GM18520 (cell line): Measurements from ENCODE around the gene GNG8.
"Not testable (repeated sequence)": the region's sequence is repeated elsewhere in the genome, so short reads cannot be mapped to it uniquely, and the experiment has no call there.

Experiments
- ATAC-seq: cut with Tn5 transposase; IDR thresholded peaks from one replicate; pipeline ENCODE4 v1.9.1; 2021; ENCODE audit not compliant: unreplicated experiment

The GNG8 gene

DNA sequence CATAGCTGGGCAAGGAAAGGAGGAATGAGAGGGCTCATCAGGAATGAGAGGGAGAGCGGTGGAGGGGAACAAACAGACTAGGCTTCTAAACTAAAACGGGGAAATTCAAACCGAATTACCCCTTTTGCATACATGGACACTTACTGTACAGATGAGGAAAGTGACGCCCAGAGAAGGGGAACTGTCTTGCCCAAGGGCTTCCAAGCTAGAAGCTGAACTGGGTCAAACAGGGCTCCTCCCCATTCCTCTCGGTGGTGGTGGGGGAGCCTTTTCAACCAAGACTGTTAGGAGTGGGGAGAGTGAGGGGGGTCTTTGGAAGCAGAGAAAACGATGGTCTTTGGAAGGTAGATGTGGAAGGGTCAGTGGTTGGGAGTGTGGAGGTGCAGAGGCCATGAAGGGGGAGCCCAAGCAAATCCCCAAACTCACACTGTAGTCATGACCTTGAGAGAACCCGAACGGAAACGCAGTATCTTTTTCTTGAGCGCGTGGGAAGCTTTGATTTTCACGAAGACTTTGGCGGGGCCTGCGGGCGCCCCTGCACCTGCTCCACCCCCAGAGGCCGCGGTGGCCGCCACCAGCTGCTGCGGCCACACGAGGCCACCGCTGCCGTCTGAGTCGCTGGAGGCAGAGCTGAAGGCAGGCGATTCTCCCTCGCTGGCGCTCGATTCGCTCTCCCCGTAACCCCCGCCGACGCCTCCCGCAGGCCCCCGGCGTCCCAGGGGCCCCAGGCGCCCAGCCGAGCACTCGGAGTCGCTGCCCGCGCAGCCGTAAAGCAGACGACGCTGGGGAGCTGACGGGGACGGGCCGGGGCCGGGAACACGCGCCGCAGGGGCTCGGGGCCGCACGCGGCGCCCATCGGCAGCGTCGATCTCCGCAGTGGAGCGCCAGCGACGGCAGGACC is 12.3 kb upstream of the GNG8 start:
- ATAC-seq = no peak

DNA sequence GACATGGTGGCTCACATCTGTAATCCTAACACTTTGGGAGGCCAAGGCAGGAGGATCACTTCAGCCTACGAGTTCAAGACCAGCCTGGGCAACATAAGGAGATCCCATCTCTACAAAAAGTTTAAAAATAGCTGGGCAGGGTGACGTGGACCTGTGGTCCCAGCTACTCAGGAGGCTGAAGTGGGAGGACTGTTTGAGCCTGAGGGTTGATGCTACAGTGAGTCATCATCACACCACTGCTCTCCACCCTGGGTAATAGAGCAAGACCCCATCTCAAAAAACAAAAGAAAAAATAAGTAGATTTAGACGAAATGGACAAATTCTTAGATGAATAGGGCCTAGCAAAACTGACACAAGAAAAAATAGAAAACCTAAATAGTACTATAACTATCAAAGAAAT is 10.4 kb upstream of the GNG8 start:
- no peak for ATAC-seq

DNA sequence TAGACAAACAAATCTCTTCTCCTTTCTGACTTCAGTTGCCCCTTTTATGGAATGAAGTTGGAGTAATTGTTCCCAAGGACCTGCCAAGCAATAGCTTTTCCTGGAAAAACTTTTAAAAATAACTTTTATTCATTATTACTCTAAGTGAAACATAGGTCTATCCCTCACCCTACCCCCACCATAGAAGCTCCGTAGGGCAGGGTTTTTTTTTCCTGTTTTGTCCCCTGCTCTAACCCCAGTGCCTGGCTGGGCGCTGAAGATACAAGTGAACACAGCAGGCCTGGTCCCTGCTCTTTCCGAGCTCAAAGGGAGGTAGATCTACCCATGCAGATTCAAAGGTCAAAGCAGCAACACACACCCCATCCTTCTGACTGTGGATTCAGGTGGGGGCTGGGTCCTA is 8.7 kb upstream of the GNG8 start:
- no peak for ATAC-seq

DNA sequence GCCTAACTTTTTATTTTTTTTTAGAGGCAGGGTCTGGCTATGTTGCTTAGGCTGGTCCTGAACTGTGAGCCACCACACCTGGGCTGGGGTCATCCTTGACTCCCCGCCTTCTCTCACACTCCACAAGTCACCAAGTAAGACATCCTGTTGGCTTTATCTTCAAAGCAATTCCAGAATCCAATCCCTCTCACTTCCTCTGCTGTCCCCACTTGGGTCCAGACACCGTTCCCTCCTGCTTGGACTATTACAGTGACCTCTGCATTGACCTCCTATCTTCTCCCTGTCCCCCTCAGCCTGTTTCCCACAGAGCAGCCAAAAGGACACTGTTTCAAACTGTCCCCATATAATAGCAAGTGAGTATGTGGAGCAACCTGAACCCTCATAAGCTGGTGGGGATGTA is 4.7 kb upstream of the GNG8 start:
- no peak for ATAC-seq

DNA sequence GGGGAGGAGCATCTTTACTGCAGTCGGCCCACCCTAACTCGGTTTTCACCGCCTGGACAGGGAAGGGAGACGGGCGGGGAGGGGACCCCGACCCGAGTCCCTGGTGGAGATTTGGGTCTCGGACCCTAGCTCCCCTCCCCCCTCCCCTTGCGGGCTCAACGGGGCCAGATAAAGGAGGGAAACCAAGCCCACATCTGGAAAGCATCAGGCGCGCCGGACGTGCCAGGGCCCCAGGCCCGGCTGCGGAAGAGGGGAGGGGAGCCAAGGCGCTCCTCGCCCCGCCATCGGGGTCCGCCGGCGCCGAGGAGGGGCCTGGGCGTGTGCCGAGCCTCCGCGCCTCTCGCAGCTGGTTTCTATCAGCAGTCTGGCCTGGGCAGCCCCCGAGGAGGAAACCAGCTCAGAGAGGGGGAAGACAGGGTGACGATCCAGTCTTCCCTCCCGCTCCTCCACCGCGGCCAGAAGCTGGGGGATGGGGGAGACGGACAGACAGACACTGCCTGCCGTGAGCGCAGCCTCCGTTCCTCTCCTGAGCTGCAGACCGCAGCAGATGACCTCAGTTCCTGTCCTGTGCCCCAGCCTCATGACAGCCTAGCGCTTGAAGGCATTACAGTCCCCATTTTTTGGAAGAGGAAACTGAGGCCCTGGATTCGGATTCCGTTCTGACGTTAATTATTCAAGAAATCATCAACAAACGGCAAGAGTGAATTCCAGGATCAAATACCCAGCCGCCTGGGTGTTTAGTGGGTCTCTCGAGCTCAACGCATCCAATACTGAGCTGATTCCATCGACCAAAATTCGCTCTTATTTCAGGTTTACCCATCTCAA is 3.6 kb upstream of the GNG8 start:
- no peak for ATAC-seq

DNA sequence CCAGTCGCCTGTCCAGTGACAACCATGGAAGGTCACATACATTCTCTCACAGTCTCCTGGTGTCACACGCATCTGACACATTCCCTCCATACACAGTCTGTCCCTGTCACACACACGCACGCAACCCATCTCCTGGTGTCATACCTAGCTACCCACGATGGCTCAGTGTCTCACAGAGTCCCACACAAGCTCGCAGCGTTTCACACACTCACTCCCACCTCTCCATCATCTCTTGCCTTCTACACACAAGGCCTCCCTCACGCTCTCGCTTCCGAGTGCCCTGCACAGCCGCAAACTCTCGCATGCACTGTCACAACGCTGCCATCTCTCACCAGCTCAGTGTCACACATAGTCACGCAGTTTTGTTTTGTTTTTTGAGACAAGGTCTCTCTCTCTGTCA is 1.2 kb upstream of the GNG8 start:
- ATAC-seq = no peak

DNA sequence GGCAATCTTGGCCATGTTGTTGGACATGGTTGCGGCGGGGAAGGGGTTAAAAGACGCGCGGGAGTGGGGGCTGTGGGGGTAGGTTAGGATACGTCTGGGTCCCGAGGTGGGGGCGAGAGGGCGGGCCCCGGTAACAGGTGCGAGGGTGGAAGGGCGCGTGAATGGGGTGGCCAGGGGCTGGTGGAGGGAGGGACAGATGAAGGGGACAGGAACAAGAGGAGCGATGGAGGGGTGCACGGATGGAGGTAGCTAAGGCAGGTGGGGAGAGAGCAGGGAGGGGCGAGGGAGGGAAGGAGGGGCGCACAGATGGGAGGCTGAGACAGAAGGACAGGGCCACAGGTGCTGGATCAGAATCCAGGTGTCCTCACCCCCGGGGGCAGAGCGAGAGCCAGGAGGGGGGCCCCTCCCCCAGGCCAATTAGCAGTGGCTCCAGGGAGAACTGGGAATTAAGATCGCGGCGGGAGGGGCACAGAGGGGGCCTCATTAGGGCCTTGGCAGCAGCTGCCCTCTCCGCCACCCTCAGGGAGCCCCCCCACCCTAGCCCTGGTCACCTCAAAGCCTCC is 1.3 kb downstream of the GNG8 start:
- ATAC-seq = no peak

DNA sequence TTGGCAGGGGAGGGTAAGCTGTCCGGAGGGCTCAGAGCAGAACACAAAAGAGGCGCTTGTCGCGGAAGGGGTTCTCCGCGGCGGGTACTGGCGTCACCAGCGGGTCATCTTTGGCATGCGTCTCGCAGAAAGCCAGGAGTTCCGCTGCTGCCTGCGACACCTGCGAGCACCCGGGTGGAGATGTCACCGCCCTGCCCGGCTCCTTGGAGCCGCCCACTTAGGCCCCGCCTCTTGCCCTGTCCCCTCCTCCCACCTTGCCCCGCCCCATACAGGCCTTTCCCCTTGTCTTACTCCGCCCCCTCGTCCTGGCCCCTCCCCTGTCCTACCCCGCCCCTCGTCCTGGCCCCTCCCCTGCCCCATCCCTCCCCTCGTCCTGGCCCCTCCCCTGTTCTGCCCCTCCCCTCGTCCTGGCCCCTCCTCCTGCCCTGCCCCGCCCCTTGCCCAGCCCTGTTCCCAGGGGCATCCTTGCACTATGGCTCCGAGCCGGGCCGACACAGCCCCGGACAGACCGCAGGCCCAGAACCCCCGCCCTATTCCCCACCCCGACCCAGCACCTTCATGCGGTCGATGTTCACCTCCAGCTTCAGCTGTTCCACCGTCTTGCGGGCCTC is 1.9 kb downstream of the GNG8 start:
- peak; percentile 44 for ATAC-seq

DNA sequence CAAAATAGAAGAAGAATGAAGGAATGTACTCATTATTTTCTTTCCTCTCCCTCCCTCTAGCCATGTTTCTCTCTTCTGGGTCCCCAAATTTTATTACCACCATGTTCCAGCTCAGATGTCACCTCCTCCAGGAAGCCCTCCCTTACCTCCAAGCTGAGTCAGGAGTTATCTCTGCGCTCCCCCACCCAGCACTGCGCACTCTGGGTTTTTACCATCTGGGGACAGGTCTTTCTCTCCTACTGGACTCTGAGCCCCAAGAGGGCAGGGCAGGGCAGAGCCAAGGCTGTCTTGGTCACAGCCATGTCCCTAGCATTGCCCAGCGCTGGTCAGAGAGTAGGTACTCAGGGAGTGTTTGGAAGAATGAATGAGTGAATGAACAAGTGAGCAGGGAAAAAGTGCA is 2.9 kb downstream of the GNG8 start:
- no peak for ATAC-seq

DNA sequence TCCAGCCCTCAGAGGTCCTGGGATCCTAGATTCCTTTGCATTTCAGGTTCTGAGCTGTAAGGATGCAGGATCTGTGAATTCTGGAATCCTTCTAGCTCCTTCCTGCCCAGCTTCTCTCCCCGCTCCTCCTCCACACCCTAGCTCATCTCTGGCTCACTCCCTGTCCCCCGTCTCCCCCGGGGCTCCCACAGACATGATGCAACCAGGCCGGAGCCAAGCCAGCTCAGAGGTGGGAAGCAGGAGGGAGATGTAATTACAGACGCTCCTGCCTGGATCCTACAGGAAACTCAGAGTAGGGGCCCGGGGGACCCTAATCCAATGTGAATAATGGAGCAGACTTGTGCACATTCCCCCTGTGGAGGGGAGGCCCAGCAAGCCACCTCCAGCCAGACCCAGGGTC is 4.5 kb downstream of the GNG8 start:
- no peak for ATAC-seq

DNA sequence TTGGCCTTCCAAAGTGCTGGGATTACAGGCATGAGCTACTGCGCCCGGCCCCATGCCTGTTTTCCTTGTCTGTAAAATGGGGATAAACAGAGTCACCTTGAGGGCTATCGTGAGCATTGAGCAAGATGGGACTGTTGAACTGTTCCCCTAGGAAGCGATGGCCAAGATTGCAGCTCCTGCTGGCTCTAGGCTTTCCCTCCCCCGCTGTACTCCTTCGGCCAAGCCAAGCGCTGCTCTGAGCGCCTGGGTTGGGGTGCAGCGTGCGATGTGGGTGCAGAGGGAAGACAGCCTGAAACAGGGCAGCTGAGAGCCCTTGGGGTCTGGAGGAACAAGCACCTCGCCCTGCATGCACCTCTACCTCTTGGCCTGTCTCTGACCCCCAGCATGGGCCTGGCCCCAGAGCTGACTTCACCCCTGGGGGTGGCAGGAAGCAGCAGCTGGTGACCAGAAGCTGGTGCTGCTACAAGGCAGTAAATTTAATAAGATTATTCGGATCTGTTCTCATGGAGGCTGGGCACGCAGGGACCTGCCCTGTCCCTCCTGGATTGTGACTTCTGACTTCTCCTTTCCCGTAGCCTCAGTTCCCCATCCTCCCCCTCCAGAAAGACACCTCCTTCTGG is 5.3 kb downstream of the GNG8 start:
- ATAC-seq = no peak

DNA sequence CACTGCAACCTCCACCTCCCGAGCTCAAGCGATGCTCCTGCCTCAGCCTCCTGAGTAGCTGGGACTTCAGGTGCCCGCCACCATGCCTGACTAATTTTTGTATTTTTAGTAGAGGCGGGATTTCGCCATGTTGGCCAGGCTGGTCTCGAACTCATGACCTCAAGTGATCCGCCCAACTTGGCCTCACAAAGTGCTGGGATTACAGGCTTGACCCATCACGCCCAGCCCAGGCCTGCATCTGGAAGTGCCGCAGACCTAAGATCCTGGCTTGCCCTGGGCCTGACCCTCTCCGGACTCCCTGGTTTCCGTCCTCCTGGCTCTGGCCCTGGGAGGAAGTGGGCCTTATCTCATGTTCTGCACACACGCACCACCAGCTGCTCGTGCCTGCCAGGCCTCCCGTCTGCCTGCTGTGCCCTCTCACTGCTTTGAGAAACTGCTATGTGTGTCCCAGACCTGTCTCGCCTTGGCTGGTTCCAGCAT is 6.4 kb downstream of the GNG8 start:
- ATAC-seq = no peak

DNA sequence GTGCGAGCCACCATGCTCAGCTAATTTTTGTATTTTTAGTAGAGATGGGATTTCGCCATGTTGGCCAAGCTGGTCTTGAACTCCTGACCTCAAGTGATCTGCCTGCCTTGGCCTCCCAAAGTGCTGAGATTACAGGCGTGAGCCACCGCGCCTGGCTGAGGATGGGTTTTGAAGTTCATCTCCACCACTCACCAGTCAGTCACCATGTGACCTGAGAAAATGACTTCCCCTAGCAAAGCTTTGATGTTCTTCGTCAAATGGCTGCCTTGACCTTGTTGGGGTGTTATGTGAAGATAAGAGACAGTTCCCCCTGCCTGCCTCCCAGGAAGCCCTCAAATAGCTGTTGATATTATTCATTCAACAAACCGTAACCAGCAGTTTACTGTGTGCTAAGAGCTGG is 7.0 kb downstream of the GNG8 start:
- not testable (repeated sequence) for ATAC-seq

DNA sequence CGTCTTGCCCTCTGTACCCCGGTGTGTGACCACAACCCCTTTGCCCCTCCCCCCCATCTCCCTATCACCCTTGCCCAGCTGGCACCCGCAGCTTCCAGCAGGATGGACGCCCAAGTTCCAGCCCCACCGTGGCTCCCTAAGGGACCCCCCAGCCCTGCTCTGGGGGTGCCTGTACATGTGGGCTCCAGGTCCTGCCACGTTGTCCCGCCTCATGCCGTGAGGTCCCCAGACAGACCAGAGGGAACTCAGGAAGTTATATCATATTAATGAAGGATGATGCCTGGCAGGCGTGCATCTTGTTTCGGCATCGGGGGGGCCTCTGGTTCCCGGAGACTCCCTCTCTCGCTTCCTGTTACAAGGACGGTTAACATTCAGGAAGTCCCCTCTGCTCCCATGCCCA is 9.6 kb downstream of the GNG8 start:
- no peak for ATAC-seq

DNA sequence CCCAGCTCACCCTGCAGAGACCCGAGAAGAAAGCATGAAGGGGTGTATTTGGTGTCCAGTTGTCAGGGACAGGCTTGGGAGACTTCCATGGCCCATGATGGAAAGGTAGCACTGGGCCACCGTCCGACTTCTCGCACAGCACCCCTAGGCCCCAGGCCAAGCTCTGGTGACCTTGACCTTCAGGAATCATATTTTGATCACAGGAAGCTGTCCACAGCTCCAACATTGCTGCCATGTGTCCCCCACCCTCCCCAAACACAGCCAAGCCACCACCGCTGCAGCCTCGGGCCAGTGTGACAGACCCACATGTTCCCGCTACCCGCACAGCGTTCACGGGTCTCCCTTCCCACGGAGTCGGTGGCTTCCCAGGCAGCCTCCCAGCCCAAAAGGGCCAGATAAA is 10.3 kb downstream of the GNG8 start:
- no peak for ATAC-seq

DNA sequence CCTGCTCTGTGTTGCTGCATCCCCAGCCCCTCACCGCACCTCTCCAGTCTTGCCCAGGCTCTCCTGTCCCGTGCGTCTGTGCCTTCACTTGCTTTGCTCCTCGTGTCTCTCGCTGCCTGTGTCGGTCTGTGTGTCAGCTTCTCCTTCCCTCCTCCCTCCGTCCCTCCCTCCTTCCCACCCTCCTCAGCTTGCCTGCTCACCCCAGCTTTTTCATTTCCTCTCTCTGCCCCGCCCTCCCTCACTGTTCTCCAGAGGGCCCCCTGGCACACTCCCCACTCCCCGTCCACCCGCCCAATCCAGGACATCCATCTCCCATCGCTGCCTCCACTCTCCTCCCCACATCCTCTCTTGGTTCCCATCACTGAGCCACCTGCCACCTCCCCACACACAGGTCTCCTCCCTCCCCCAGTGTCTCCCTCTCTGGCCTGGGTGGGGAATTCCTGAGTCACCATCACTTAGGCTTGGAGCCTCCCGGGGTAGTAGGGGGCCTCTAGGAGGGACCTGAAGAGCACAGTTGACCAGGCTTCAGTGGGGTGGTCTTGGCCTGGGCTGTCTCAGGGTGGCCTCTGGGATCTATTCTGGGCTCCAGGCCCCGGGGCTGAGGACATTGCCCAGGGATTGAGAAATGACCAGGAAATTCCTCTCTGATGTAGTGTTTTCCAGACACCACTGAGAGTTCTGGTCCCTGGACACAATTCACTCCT is 10.9 kb downstream of the GNG8 start, which contains the start of gene PTGIR:
TSS of gene PTGIR (minus strand) at position 132 of the 704 bp plus-strand sequence. CDS start 864 bp downstream, outside the sequence.
- ATAC-seq = no peak

DNA sequence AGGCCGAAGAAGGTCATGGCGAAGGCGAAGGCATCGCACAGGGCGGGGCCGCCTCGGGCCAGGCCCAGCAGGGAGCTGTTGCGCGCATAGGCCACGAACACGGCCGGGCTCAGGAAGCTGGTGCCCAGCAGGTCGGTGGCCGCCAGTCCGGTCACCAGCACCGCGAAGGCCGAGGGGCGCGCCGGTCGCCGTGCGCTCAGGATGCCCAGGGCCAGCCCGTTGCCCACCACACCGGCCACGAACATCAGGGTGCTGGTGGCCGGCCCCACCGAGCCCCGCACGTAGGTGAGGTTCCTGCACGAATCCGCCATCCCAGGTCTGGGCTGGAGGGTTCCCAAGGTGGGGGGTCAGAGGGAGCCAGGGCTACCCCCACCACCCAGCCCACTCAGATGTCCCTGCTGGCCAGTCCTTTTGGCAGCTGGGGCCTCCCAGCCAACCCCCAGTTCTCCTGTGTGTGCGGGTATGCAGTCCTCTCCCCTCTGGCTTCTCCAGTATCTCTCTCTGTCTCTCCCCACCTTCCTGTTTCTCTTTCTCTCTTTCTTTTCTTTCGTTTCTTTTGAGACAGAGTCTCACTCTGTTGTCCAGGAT is 12.0 kb downstream of the GNG8 start:
- ATAC-seq = no peak

DNA sequence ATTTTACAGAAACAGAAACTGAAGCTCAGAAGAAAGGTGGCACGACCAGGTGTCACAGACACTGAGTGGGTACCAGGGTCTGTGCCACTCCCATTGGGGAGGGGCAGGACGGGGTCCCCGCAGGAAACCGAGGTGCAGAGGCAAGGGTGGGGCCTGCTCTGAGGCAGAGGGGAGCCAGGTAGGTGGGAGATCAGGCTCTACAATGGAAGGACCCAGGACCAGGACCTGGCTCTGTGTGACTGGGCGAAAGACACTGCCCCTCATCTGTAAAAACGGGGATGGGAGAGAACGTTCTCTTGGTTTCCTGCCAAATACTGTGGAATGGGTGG is 13.9 kb downstream of the GNG8 start:
- ATAC-seq = no peak

DNA sequence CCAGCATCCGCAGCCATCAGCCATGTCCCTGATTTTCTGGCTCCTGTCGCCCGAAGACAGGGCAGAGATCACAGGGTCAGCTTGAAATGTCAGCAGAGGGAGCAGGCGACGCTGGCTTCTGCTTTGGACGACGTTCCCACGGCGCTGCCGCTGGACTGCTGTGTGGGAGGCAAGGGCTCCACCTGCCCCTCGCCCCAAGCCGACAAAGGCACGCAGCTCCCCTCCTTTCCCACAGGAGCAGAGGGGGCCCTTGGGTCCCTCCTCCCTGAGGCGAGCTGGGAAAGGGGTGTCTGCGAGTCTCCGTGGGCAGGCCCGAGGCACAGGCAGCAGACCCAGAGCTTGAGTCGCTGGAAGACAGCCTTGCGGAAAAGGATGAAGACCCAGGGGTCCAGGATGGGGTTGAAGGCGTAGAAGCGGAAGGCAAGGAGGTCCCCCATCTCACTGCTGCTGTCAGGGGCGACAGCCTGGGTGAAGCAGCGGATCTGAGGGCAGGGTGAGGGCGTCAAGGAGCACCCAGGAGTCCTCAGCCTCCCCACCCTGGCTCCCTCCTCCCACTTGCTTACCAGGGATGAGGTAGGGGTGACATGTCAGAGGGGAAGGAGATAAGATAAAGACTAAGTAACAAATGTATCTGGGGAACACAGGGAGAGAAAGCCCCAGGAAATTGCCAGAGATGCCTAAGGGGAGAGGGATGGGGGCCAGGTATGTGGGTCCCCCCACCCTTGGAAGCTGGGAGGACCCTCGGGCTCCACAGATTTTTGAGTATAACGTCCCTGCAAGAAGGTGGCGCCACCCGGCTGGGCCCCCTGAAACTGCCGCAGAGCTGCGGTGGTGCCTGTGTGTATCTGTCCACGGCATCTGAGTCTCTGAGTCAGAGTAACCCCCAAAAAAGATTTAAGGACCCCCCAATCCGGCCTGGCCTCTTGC is 14.5 kb downstream of the GNG8 start:
- ATAC-seq = no peak
